ENCODE results near the gene NUP62. TPM values are rescaled to one million over a fixed set of nuclear protein-coding genes. Genes with fewer than 3 reads are reported as not detected.

Gene NUP62
- total and polyA plus RNA-seq, 4 donors: 14.2 to 19.8 (median 18.1) TPM

DNA sequence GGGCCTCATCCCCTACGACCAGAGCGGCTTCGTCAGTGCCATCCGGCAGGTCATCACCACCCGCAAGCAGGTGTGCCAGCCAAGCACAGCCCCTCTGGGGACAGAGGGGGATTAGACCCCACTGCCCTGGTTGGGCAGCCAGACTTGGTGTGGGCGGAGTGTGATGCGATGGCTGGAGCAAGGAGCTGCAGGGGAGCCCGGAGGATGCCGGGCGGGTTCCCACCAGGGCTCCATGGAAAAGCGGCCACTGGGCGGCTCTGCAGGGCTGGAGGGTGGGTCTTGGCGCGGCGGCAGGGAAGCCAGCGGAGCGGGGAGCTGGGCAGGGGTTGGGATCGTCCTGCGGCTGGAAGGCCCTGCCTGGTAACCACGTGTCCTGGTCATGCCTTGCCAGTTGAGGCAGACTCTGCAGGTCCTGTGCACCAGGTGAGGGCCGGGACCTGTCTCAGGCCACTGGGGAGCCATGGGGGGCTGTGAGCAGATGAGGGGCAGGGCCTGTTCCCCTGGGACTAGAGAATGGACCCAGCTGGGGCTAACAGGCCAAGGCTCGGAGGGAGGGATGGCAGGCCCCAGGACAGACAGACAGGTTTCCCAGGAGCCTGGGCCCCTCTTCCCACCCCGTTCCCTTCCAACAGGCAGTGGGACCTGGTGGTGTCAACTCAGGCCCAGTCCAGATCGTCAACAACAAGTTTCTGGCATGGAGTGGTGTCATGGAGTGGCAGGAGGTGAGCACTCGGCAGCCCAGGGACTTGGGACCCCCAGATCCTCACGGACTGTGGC is 72.1 kb downstream of the NUP62 start:
- DNase-seq (ENCODE audit: low spot score): no peak
- H3K4me3 ChIP-seq (ENCODE audit: low read depth in 1 of 3, low read length in 3 of 3): no peak overlapping the region
- H3K9ac ChIP-seq (ENCODE audit: low read depth in 1 of 2, low read length in 2 of 2): no peak overlapping the region
- H3K4me1 ChIP-seq (ENCODE audit: control insufficient read depth in 4 of 4, insufficient read depth in 4 of 4, low read length in 3 of 4): peaks cover 1 to 9% (median 7%) of the 10 kb centered on the region in 4 donors
- H3K27ac ChIP-seq (ENCODE audit: low read depth in 1 of 2, low read length in 2 of 2): no peak overlapping the region
- peaks cover 0 to 49% (median 8%) of the 10 kb centered on the region in 4 donors for H3K36me3 ChIP-seq (ENCODE audit: control insufficient read depth in 4 of 4, insufficient read depth in 3 of 4, low read depth in 1 of 4, low read length in 3 of 4)
- H3K9me3 ChIP-seq (ENCODE audit: control insufficient read depth in 4 of 4, low read length in 3 of 4): no peaks in the 10 kb centered on the region
- TF ChIP-seq HNF4A (conservative IDR thresholded peaks at IDR 0.05) (no peak), NR2F2 (IDR thresholded peaks at IDR 0.05) (no peak), MAX (IDR thresholded peaks at IDR 0.05) (no peak), YY1 (IDR thresholded peaks at IDR 0.05) (no peak), FOXA1 (IDR thresholded peaks at IDR 0.05) (no peak), RAD21 (IDR thresholded peaks at IDR 0.05) (no peak), EGR1 (IDR thresholded peaks at IDR 0.05; ENCODE audit: low read depth in 2 of 2) (no peak)
- TF ChIP-seq, protein P1, sequence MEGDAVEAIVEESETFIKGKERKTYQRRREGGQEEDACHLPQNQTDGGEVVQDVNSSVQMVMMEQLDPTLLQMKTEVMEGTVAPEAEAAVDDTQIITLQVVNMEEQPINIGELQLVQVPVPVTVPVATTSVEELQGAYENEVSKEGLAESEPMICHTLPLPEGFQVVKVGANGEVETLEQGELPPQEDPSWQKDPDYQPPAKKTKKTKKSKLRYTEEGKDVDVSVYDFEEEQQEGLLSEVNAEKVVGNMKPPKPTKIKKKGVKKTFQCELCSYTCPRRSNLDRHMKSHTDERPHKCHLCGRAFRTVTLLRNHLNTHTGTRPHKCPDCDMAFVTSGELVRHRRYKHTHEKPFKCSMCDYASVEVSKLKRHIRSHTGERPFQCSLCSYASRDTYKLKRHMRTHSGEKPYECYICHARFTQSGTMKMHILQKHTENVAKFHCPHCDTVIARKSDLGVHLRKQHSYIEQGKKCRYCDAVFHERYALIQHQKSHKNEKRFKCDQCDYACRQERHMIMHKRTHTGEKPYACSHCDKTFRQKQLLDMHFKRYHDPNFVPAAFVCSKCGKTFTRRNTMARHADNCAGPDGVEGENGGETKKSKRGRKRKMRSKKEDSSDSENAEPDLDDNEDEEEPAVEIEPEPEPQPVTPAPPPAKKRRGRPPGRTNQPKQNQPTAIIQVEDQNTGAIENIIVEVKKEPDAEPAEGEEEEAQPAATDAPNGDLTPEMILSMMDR (IDR thresholded peaks at IDR 0.05; ENCODE audit: low read depth, low read length, missing input control): no peak
- TF ChIP-seq, protein P2, sequence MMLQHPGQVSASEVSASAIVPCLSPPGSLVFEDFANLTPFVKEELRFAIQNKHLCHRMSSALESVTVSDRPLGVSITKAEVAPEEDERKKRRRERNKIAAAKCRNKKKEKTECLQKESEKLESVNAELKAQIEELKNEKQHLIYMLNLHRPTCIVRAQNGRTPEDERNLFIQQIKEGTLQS (IDR thresholded peaks at IDR 0.05): no peak
- TF ChIP-seq, protein P3, sequence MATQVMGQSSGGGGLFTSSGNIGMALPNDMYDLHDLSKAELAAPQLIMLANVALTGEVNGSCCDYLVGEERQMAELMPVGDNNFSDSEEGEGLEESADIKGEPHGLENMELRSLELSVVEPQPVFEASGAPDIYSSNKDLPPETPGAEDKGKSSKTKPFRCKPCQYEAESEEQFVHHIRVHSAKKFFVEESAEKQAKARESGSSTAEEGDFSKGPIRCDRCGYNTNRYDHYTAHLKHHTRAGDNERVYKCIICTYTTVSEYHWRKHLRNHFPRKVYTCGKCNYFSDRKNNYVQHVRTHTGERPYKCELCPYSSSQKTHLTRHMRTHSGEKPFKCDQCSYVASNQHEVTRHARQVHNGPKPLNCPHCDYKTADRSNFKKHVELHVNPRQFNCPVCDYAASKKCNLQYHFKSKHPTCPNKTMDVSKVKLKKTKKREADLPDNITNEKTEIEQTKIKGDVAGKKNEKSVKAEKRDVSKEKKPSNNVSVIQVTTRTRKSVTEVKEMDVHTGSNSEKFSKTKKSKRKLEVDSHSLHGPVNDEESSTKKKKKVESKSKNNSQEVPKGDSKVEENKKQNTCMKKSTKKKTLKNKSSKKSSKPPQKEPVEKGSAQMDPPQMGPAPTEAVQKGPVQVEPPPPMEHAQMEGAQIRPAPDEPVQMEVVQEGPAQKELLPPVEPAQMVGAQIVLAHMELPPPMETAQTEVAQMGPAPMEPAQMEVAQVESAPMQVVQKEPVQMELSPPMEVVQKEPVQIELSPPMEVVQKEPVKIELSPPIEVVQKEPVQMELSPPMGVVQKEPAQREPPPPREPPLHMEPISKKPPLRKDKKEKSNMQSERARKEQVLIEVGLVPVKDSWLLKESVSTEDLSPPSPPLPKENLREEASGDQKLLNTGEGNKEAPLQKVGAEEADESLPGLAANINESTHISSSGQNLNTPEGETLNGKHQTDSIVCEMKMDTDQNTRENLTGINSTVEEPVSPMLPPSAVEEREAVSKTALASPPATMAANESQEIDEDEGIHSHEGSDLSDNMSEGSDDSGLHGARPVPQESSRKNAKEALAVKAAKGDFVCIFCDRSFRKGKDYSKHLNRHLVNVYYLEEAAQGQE (IDR thresholded peaks at IDR 0.05): no peak
- 96% methylated on average over 26 of the region's 26 CpGs for WGBS
- no peaks in the 10 kb centered on the region for H3K27me3 ChIP-seq (ENCODE audit: control insufficient read depth in 4 of 4, insufficient read depth in 4 of 4, low read length in 3 of 4)

Other genes starting within 250 kb of the NUP62 start
- gene ADM5, start 239.9 kb downstream of the NUP62 start, total RNA-seq: under 1 TPM; 0.28 to 0.84 TPM
- gene ADM5, start 239.9 kb downstream of the NUP62 start, polyA plus RNA-seq: under 1 TPM; 0.11 to 0.23 TPM
- under 1 TPM; 0.37 to 0.50 TPM for gene CPT1C, start 238.4 kb downstream of the NUP62 start, total RNA-seq
- under 1 TPM; 0.67 to 0.75 TPM for gene CPT1C, start 238.4 kb downstream of the NUP62 start, polyA plus RNA-seq
- under 1 TPM; 0.08 to 0.61 TPM for gene TSKS, start 166.2 kb downstream of the NUP62 start, total RNA-seq
- under 1 TPM in 1 of 2 donors, not detected in 1; 0.07 TPM for gene TSKS, start 166.2 kb downstream of the NUP62 start, polyA plus RNA-seq
- gene AP2A1, start 162.5 kb downstream of the NUP62 start, total RNA-seq: 100 to 1,000 TPM in 1 of 2 donors, 10 to 100 TPM in 1; 58.0 to 123 TPM
- 10 to 100 TPM; 20.1 to 57.0 TPM for gene AP2A1, start 162.5 kb downstream of the NUP62 start, polyA plus RNA-seq
- gene FUZ, start 116.2 kb downstream of the NUP62 start, total RNA-seq: 10 to 100 TPM in 1 of 2 donors, 1 to 10 TPM in 1; 3.8 to 12.5 TPM
- 1 to 10 TPM; 6.4 to 7.6 TPM for gene FUZ, start 116.2 kb downstream of the NUP62 start, polyA plus RNA-seq
- 10 to 100 TPM in 1 of 2 donors, 1 to 10 TPM in 1; 7.6 to 24.1 TPM for gene MED25, start 111.2 kb downstream of the NUP62 start, total RNA-seq
- gene MED25, start 111.2 kb downstream of the NUP62 start, polyA plus RNA-seq: 10 to 100 TPM in 1 of 2 donors, 1 to 10 TPM in 1; 4.7 to 11.5 TPM
- 10 to 100 TPM; 38.0 to 40.7 TPM for gene PTOV1, start 78.3 kb downstream of the NUP62 start, total RNA-seq
- gene PTOV1, start 78.3 kb downstream of the NUP62 start, polyA plus RNA-seq: 10 to 100 TPM; 41.9 to 52.3 TPM
- 10 to 100 TPM; 17.3 to 30.9 TPM for gene PNKP, start 61.9 kb downstream of the NUP62 start, total RNA-seq
- gene PNKP, start 61.9 kb downstream of the NUP62 start, polyA plus RNA-seq: 10 to 100 TPM; 18.5 to 21.1 TPM
- gene AKT1S1, start 52.1 kb downstream of the NUP62 start, total RNA-seq: 10 to 100 TPM in 1 of 2 donors, 1 to 10 TPM in 1; 6.8 to 10.3 TPM
- gene AKT1S1, start 52.1 kb downstream of the NUP62 start, polyA plus RNA-seq: 10 to 100 TPM; 15.4 to 43.9 TPM
- 10 to 100 TPM; 11.3 to 14.9 TPM for gene TBC1D17, start 51.8 kb downstream of the NUP62 start, total RNA-seq
- gene TBC1D17, start 51.8 kb downstream of the NUP62 start, polyA plus RNA-seq: 10 to 100 TPM; 19.5 to 27.9 TPM
- under 1 TPM; 0.08 to 0.75 TPM for gene IL4I1, start 32.6 kb downstream of the NUP62 start, total RNA-seq
- gene IL4I1, start 32.6 kb downstream of the NUP62 start, polyA plus RNA-seq: under 1 TPM; 0.17 to 0.30 TPM
- gene ATF5, start 299 bp downstream of the NUP62 start, total RNA-seq: 100 to 1,000 TPM in 1 of 2 donors, 10 to 100 TPM in 1; 42.3 to 143 TPM
- gene ATF5, start 299 bp downstream of the NUP62 start, polyA plus RNA-seq: 1,000 to 10,000 TPM in 1 of 2 donors, 100 to 1,000 TPM in 1; 550 to 2,086 TPM
- gene SIGLEC11, start 31.7 kb upstream of the NUP62 start, total RNA-seq: 1 to 10 TPM; 4.4 to 8.9 TPM
- 1 to 10 TPM in 1 of 2 donors, under 1 TPM in 1; 0.49 to 2.1 TPM for gene SIGLEC11, start 31.7 kb upstream of the NUP62 start, polyA plus RNA-seq
- 10 to 100 TPM; 16.2 to 23.0 TPM for gene VRK3, start 95.9 kb upstream of the NUP62 start, total RNA-seq
- gene VRK3, start 95.9 kb upstream of the NUP62 start, polyA plus RNA-seq: 10 to 100 TPM; 17.7 to 23.6 TPM
- 1 to 10 TPM; 3.6 to 4.0 TPM for gene ZNF473, start 96.5 kb upstream of the NUP62 start, total RNA-seq
- gene ZNF473, start 96.5 kb upstream of the NUP62 start, polyA plus RNA-seq: 1 to 10 TPM in 1 of 2 donors, under 1 TPM in 1; 0.92 to 1.9 TPM
- gene IZUMO2, start 233.8 kb upstream of the NUP62 start, total RNA-seq: not detected
- not detected for gene IZUMO2, start 233.8 kb upstream of the NUP62 start, polyA plus RNA-seq